Stimulated activated CD4-positive, alpha-beta T cell treated with anti-CD3 and anti-CD28 coated beads, Interleukin-4, amount 100 ng/mL, for 48 hours (primary cell): ENCODE measurements around the gene TRIM28.
"Not testable (repeated sequence)": the region's sequence is repeated elsewhere in the genome, so short reads cannot be mapped to it uniquely, and the experiment has no call there.

Source experiments
- DNase-seq, 2 donors: peaks; one replicate each; pipeline ENCODE4 v3.0.0-alpha.2; 2020; ENCODE audit warnings: low read depth in 2 of 2

The TRIM28 gene

DNA sequence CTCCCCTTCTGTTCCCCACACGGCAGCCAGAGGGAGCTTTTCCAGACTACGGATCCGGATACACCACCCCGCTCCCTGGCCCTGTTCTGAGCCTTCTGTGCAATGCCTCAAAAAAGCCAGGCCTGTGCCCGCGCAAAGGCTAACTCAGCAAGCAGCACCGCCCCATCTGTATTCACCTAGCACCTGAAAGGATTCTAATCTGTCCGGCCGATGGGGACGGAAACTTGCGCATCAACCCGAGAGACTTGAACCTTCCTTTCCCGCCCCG is 24.8 kb upstream of the TRIM28 start:
- peak; percentile 31 to 32 for DNase-seq

DNA sequence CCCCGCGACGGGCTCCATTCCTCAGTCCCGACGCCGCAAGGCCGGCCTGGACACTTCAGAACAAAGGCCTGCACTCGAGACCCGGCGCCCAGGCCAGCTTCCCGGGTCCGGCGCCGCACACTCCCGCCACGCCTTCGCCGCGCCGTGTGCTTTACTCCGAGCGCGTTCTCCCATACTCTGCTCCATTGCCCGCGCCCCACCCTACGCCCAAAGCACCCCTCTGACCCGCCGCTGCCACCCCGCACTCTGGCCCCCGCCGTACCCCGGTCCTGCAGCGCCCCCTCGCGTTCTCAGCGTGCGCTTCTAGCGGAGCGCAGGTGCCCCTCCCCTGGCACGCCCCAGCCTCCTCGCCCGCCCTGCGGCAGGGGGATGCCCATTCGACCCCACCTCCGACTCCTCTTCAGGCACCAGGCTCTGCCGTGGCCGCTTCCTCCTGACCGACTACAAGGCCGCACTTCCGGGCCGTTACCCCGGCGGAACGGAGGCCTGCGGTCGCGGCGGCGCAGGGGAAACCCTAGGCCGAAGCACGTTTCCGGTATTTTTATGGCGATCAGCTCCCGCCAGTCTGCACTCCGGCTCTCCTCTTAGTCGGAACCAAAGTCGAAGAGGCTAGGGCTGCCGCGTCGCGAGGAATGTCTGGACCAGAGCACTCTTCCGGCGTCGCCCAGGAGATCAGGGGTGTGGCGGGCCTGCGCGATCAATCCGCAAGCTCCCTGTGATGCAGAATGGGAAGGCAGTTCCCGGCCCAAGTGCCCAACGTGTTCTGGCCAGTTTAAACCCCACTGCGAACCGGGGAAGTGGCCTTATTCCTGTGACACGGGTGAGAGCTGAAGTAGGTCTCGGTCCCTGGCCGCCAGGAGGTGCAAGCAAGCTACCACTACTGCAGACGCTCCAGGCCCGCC is 24.3 kb upstream of the TRIM28 start, which contains the start of gene ZBTB45:
TSS of gene ZBTB45 (minus strand) at position 456 of the 902 bp plus-strand sequence. CDS start 2,137 bp downstream, outside the sequence.
- DNase-seq: peak; percentile 90 to 92

GRCh38 chr19:58520257-58520599 is 23.6 kb upstream of the TRIM28 start:
- no peak for DNase-seq

GRCh38 chr19:58521651-58522050 is 22.2 kb upstream of the TRIM28 start:
- no peak for DNase-seq

DNA sequence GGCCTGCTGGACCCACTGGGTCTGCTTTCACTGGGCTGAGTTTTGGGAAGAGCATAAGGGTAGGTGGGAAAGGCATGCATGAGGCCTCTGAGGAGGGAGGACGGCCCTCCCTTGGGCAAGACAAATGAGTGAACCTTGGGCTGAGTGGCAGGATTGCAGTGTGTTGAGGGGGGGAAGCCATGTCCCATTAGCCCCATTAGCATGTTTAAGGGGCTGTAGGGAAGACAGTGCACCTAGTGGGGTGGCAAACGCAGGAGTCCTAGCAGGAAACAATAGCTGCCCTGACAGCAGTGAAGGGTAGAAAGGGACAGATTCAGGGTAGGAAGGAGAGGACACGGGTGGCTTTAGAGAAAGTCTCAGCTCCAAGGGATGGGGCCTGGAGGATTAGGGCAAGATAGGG is 21.2 kb upstream of the TRIM28 start:
- no peak for DNase-seq

GRCh38 chr19:58529405-58529804 is 14.5 kb upstream of the TRIM28 start:
- no peak for DNase-seq

DNA sequence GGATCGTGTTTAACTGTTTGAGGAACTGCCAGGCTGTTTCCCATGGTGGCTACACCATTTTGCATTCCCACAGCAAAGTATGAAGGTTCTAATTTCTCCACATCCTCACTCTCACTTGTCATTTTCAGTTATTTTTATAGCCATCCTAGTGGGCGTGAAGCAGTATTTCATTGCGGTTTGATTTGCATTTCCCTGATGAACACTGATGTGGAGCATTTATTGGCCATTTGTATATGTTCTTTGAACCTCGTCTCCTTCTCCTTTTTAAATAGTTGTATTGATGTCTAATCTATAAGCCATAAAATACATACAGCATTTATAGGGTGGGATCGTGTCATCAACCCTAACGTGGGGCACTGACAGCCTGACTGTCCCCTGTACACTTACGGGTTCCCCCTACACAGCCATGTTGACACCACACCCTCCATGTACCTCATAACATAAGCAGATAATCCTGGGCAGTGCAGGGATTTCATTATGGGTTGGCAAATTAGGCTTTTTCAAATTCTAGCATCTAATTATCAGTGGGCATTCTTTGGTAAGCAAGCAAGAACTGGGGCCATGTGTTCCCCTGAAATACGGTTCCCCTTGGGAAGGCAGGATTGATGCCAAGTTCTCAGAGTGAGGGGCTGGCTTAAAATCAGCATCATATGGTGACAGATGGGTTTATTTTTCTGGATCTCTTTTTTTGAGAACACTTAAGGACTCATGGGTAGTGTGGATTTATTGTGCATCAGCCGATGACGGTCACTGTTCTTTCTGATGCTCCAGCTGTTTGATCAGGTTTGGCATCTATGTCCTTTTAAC is 12.6 kb upstream of the TRIM28 start:
- DNase-seq: no peak

GRCh38 chr19:58535857-58536256 is 8.0 kb upstream of the TRIM28 start:
- no peak for DNase-seq

GRCh38 chr19:58536852-58537798 is 6.7 kb upstream of the TRIM28 start:
- no peak for DNase-seq

- DNase-seq: peak in 1 of 2 donors; percentile 40
Measured at GRCh38 chr19:58538257-58539168, 5.4 kb upstream of the TRIM28 start.

DNA sequence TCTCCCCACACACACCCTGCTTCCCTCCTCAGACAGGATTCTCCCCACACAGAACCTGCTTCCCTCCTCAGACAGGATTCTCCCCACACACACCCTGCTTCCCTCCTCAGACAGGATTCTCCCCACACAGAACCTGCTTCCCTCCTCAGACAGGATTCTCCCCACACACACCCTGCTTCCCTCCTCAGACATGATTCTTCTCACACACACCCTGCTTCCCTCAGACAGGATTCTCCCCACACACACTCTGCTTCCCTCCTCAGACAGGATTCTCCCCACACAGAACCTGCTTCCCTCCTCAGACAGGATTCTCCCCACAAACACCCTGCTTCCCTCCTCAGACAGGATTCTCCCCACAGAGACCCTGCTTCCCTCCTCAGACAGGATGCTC is 4.7 kb upstream of the TRIM28 start:
- DNase-seq: not testable (repeated sequence)

DNA sequence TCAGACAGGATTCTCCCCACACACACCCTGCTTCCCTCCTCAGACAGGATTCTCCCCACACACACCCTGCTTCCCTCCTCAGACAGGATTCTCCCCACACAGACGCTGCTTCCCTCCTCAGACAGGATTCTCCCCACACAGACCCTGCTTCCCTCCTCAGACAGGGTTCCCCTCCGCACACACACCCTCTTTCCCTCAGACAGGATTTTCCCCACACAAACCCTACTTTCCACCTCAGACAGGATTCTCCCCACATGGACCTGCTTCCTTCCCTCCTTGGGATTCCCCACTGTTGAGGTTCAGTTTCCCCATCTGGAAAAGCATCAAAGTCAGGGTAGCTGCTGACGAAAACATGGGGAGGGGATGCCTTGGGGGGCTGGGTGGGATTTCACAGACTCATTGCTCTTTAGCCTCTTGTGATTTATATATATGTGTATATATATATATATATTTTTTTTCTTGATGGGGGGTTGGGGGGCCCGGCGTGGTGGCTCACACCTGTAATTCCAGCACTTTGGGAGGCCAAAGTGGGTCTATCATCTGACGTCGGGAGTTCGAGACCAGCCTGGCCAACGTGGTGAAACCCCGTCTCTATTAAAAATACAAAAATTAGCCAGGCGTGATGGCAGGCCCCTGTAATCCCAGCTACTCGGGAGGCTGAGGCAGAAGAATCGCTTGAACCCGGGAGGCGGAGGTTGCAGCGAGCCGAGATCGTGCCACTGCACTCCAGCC is 1.1 kb upstream of the TRIM28 start:
- not testable (repeated sequence) for DNase-seq

DNA sequence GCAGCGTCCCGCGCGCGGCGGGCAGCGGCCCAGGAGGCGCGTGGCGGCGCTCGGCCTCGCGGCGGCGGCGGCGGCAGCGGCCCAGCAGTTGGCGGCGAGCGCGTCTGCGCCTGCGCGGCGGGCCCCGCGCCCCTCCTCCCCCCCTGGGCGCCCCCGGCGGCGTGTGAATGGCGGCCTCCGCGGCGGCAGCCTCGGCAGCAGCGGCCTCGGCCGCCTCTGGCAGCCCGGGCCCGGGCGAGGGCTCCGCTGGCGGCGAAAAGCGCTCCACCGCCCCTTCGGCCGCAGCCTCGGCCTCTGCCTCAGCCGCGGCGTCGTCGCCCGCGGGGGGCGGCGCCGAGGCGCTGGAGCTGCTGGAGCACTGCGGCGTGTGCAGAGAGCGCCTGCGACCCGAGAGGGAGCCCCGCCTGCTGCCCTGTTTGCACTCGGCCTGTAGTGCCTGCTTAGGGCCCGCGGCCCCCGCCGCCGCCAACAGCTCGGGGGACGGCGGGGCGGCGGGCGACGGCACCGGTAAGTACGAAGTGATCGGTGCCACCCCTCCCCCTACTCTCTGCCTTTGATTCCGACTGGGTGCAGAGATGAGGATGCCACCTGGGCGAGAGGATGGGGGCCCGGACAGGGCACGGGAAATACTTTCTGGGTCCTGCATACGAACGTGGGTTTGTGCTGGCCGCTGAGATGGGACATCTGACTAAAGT is 874 bp downstream of the TRIM28 start:
- peak in 1 of 2 donors; percentile 52 for DNase-seq

DNA sequence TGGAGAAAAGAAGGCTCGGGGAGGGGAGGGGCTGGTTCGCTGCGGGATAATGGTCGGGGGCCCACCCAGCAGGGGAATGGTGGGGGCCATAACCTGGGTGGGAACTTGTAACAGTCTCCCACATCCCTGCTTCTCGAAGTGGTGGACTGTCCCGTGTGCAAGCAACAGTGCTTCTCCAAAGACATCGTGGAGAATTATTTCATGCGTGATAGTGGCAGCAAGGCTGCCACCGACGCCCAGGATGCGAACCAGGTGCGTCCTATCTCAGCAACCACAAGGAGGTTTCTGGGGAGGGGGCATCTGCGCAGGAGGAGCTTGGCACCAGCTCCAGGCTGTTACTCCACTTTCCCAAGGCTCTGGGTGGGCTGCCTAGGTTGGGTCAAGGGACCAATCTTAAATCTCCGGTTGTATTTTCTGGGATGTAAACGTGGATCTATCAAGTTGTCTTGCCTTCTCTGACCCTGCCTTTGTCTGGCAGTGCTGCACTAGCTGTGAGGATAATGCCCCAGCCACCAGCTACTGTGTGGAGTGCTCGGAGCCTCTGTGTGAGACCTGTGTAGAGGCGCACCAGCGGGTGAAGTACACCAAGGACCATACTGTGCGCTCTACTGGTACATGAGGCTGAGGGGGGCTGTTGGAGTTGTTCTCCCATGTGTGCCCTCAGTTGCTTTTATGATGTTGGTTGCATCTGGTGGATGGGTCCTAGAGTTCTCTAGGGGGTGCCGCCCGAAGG is 1.6 kb downstream of the TRIM28 start:
- no peak for DNase-seq

DNA sequence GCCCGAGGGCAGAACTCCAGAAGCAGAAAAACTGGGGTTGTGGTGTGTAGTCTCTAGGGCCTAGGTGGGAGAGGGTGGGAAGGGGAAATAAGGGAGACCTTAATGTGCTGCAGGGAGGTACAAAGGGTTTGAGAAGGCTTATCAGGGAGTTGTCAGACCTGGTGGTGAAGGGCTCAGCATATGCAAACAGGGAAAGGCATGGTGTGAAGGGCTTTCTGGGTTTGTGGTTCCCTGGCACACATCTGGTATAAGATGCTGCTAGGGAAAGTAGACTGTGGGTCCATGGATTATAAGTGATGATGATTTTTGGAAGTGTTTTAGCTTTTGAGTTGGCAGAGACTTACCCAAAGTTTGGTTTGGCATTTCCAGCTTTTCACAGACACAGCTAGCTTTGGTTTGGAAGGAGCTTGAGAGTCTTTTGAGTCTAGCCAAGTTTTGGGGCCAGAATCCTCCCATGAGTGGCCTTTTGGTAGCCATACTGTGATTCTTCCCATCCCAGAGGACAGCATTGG is 2.2 kb downstream of the TRIM28 start:
- no peak for DNase-seq

DNA sequence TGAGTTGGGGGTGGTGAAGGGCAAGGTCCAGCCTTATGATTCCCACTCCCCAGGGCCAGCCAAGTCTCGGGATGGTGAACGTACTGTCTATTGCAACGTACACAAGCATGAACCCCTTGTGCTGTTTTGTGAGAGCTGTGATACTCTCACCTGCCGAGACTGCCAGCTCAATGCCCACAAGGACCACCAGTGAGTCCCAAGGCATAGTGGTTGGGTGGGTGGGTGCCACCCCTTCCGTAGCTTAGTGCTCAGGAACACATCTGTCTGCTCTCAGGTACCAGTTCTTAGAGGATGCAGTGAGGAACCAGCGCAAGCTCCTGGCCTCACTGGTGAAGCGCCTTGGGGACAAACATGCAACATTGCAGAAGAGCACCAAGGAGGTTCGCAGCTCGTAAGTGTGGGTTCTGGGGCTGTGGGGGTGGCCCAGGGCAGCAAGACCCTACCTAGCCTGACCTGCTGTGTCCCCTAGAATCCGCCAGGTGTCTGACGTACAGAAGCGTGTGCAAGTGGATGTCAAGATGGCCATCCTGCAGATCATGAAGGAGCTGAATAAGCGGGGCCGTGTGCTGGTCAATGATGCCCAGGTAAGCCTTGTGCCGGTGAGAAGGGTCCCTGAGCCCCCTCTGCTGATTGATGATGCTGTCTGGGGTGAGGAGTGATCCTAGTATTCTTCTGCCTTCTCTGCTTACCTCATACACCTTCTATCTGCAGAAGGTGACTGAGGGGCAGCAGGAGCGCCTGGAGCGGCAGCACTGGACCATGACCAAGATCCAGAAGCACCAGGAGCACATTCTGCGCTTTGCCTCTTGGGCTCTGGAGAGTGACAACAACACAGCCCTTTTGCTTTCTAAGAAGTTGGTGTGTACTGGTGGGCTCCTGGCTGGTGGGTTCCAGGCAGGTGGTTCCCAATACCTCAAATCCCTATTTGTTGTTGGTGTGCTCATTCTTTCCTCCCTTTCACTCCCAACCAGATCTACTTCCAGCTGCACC is 3.8 kb downstream of the TRIM28 start:
- DNase-seq: no peak
